Spleen (tissue), 7 donors: ENCODE results near the gene COL12A1.

Experiments
- CTCF ChIP-seq, 11 experiments: fragments of 200-600 bp in 7 of 11; fragments of 450-650 bp in 4 of 11; sonication (generic) in 4 of 11; IDR thresholded peaks in 8 of 11; conservative IDR thresholded peaks in 3 of 11; 1 replicate in 7 of 11; 2 replicates in 4 of 11; pipeline versions ENCODE4 v1.4.0 to v1.8.0; 2016 to 2021; ENCODE audit warnings: antibody characterized with exemption in 11 of 11, inconsistent platforms in 4 of 11, mild to moderate bottlenecking in 1 of 11
- POLR2A ChIP-seq, 3 donors: fragments of 450-650 bp; IDR thresholded peaks; one replicate each; pipeline ENCODE4 v1.5.1; 2017; ENCODE audit warnings: antibody characterized with exemption in 3 of 3, mild to moderate bottlenecking in 1 of 3
- donor health status: DM: no; HTN: no; CAD: no; lungs with moderate emphysema.
- donor health status: DM: no; HTN: no; CAD: no.
- donor health status: DM: no; HTN: no; CAD: no.

- no peak for TF ChIP-seq CTCF (IDR thresholded peaks at IDR 0.05 in 8 of 11, conservative IDR thresholded peaks at IDR 0.05 in 3 of 11)
- no peak for TF ChIP-seq POLR2A (IDR thresholded peaks at IDR 0.05)
Observed at GRCh38 chr6:75076009-75076408, 129.8 kb downstream of the COL12A1 start.
